Astrocyte (in vitro differentiated cells and primary cell): ENCODE measurements around the gene NRG2.

ENCODE experiments used
- EZH2 ChIP-seq: IDR thresholded peaks from 2 replicates; pipeline ENCODE4 v1.6.1; 2012; ENCODE audit warnings: mild to moderate bottlenecking, low read length, inconsistent platforms; ENCODE audit not compliant: insufficient read depth
- TF ChIP-seq, protein P1 (sequence below): IDR thresholded peaks from 2 replicates; pipeline ENCODE4 v1.5.1; 2011; ENCODE audit warnings: low read depth, mild to moderate bottlenecking, inconsistent platforms, low read length, moderate library complexity; ENCODE audit not compliant: insufficient read depth

DNA sequence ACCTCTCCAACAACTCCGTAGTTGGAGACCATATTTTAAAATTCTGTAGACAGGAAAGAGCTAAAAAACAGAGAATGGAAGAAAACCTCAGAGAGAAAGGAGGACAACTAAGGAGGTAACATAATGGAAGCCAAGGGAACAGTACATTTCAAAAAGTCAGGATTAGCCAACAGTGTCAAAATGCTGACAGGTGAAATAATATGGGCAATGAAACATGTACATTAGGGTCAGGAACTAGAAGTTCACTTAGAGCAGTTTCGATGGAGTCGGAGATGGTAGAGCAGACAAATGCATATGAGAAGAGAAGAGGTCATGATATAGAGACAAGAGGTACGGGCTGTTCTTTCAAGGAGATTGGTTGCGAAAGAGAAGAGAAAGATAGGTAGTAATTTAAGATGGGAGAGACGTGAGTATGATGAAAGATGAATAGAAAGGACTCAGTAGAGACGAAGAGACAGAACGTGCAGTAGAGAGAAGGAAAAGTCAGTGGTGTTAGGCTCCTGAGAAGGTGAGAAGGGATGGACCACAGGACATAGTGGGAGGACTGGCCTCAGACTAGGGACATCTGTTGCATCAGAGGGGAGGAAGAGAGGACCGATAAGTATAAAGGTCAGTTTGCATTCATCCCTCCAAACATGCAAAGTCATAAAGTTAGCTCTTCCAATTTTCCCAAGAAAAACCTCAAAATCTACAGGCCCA is 25.6 kb downstream of the NRG2 start:
- TF ChIP-seq, protein P1, sequence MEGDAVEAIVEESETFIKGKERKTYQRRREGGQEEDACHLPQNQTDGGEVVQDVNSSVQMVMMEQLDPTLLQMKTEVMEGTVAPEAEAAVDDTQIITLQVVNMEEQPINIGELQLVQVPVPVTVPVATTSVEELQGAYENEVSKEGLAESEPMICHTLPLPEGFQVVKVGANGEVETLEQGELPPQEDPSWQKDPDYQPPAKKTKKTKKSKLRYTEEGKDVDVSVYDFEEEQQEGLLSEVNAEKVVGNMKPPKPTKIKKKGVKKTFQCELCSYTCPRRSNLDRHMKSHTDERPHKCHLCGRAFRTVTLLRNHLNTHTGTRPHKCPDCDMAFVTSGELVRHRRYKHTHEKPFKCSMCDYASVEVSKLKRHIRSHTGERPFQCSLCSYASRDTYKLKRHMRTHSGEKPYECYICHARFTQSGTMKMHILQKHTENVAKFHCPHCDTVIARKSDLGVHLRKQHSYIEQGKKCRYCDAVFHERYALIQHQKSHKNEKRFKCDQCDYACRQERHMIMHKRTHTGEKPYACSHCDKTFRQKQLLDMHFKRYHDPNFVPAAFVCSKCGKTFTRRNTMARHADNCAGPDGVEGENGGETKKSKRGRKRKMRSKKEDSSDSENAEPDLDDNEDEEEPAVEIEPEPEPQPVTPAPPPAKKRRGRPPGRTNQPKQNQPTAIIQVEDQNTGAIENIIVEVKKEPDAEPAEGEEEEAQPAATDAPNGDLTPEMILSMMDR, result no peak
- no peak for TF ChIP-seq EZH2
